SK-N-SH treated with all-trans-retinoic acid at 6 μM for 48 hours (cell line): ENCODE results near the gene GPR68.

Source experiments
- ARNTL ChIP-seq: fragments of 450-650 bp; formaldehyde crosslinking; IDR thresholded peaks from 2 replicates; pipeline ENCODE4 v1.5.0; 2020; ENCODE audit warnings: low read depth, mild to moderate bottlenecking, moderate library complexity, borderline replicate concordance
- BACH2 ChIP-seq: fragments of 250-450 bp; sonication (Bioruptor Pico); IDR thresholded peaks from 2 replicates; pipeline ENCODE4 v1.9.0; 2021; ENCODE audit warnings: mild to moderate bottlenecking, borderline replicate concordance
- CSDC2 ChIP-seq: fragments of 250-450 bp; sonication (Bioruptor Pico); IDR thresholded peaks from 2 replicates; pipeline ENCODE4 v1.5.0; 2020; ENCODE audit warnings: mild to moderate bottlenecking, moderate library complexity
- CSRNP3 ChIP-seq: fragments of 250-450 bp; sonication (Bioruptor Pico); IDR thresholded peaks from 2 replicates; pipeline ENCODE4 v1.5.1; 2021; ENCODE audit warnings: mild to moderate bottlenecking, moderate library complexity
- GLIS3 ChIP-seq: fragments of 250-450 bp; sonication (Bioruptor Pico); IDR thresholded peaks from 2 replicates; pipeline ENCODE4 v1.5.0; 2020; ENCODE audit warnings: mild to moderate bottlenecking, moderate library complexity
- OSR1 ChIP-seq: fragments of 250-450 bp; sonication (Bioruptor Pico); IDR thresholded peaks from 2 replicates; pipeline ENCODE4 v1.8.0; 2022; ENCODE audit warnings: moderate library complexity, mild to moderate bottlenecking, inconsistent platforms
- PATZ1 ChIP-seq: fragments of 250-450 bp; sonication (Bioruptor Pico); IDR thresholded peaks from 2 replicates; pipeline ENCODE4 v1.8.0; 2020; ENCODE audit warnings: mild to moderate bottlenecking, moderate library complexity, borderline replicate concordance
- RARB ChIP-seq: fragments of 250-450 bp; sonication (Bioruptor Pico); IDR thresholded peaks from 2 replicates; pipeline ENCODE4 v1.8.0; 2021; ENCODE audit warnings: mild to moderate bottlenecking, moderate library complexity
- TCF4 ChIP-seq: fragments of 250-450 bp; sonication (Bioruptor Pico); IDR thresholded peaks from 2 replicates; pipeline ENCODE4 v1.8.0; 2021; ENCODE audit warnings: mild to moderate bottlenecking, moderate library complexity, borderline replicate concordance
- ZC3H10 ChIP-seq: fragments of 250-450 bp; sonication (Bioruptor Pico); IDR thresholded peaks from 2 replicates; pipeline ENCODE4 v1.5.1; 2021; ENCODE audit warnings: mild to moderate bottlenecking, moderate library complexity
- ZFP3 ChIP-seq: fragments of 250-450 bp; sonication (Bioruptor Pico); IDR thresholded peaks from 2 replicates; pipeline ENCODE4 v1.5.0; 2020; ENCODE audit warnings: mild to moderate bottlenecking, moderate library complexity
- ZNF70 ChIP-seq: fragments of 450-650 bp; formaldehyde crosslinking; IDR thresholded peaks from 2 replicates; pipeline ENCODE4 v1.5.0; 2020; ENCODE audit warnings: mild to moderate bottlenecking, moderate library complexity
- TF ChIP-seq, protein P1 (sequence below): fragments of 250-450 bp; sonication (Bioruptor Pico); IDR thresholded peaks from 2 replicates; pipeline ENCODE4 v1.8.0; 2021; ENCODE audit warnings: low read depth, mild to moderate bottlenecking, moderate library complexity, borderline replicate concordance

DNA sequence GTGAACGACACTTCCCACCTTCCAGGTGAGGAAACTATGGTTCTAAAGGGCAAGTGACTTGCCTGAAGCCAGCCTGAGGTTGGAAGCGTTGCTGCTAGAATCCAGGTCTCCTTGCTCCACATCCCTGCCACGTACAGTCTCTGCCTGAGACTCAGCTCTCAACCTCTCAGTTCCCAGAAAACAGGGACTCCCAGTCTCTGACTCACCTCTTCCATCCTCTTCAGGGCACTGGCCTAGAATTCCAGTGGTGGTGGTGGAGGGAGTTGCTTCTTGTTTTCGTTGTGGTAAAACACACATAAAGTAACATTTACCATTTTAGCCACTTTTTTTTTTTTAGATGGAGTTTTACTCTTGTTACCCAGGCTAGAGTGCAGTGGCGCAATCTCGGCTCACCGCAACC lies 7.3 kb downstream of the GPR68 start:
- TF ChIP-seq, protein P1, sequence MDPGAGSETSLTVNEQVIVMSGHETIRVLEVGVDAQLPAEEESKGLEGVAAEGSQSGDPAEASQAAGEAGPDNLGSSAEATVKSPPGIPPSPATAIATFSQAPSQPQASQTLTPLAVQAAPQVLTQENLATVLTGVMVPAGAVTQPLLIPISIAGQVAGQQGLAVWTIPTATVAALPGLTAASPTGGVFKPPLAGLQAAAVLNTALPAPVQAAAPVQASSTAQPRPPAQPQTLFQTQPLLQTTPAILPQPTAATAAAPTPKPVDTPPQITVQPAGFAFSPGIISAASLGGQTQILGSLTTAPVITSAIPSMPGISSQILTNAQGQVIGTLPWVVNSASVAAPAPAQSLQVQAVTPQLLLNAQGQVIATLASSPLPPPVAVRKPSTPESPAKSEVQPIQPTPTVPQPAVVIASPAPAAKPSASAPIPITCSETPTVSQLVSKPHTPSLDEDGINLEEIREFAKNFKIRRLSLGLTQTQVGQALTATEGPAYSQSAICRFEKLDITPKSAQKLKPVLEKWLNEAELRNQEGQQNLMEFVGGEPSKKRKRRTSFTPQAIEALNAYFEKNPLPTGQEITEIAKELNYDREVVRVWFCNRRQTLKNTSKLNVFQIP (CRISPR knock-in tag), result no peak
- TF ChIP-seq ZFP3 (CRISPR knock-in tag), result no peak
- TF ChIP-seq RARB (CRISPR knock-in tag), result no peak
- TF ChIP-seq ZC3H10 (CRISPR knock-in tag), result no peak
- TF ChIP-seq ARNTL (CRISPR knock-in tag), result no peak
- no peak for TF ChIP-seq TCF4 (CRISPR knock-in tag)
- no peak for TF ChIP-seq ZNF70 (CRISPR knock-in tag)
- no peak for TF ChIP-seq GLIS3
- TF ChIP-seq PATZ1 (CRISPR knock-in tag), result no peak
- TF ChIP-seq CSRNP3 (CRISPR knock-in tag), result no peak
- no peak for TF ChIP-seq OSR1 (CRISPR knock-in tag)
- TF ChIP-seq CSDC2 (CRISPR knock-in tag), result no peak
- TF ChIP-seq BACH2 (CRISPR knock-in tag), result no peak
